ENCODE data around the gene KNDC1.

DNA sequence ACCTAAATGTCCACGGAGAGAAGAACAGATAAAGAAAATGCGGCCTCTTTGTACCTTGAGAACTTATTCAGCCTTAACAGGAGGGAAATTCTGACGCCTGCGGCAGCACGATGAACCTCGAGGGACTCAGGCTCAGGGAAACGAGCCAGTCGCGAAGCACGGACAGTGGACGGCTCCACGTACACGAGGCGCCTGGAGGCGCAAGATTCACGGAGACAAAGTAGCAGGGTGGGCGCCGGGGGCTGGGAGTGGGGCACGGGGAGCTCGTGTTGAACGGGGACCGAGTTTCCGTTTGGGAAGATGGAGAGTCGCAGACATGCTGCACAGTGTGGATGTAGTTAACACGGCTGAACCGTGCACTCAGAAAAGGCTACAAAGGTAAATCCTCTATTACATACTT, 56.8 kb downstream of the KNDC1 start:
- TF ChIP-seq POLR2A (IDR thresholded peaks at IDR 0.05) (no peak), POLR2AphosphoS5 (IDR thresholded peaks at IDR 0.05) (no peak)
- TF ChIP-seq, protein P1, sequence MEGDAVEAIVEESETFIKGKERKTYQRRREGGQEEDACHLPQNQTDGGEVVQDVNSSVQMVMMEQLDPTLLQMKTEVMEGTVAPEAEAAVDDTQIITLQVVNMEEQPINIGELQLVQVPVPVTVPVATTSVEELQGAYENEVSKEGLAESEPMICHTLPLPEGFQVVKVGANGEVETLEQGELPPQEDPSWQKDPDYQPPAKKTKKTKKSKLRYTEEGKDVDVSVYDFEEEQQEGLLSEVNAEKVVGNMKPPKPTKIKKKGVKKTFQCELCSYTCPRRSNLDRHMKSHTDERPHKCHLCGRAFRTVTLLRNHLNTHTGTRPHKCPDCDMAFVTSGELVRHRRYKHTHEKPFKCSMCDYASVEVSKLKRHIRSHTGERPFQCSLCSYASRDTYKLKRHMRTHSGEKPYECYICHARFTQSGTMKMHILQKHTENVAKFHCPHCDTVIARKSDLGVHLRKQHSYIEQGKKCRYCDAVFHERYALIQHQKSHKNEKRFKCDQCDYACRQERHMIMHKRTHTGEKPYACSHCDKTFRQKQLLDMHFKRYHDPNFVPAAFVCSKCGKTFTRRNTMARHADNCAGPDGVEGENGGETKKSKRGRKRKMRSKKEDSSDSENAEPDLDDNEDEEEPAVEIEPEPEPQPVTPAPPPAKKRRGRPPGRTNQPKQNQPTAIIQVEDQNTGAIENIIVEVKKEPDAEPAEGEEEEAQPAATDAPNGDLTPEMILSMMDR (IDR thresholded peaks at IDR 0.05): no peak
